Measurements from ENCODE around the gene KRT81.
A peak's percentile ranks its signal among the peaks of the same experiment; 100 is the strongest.

Gene KRT81

DNA sequence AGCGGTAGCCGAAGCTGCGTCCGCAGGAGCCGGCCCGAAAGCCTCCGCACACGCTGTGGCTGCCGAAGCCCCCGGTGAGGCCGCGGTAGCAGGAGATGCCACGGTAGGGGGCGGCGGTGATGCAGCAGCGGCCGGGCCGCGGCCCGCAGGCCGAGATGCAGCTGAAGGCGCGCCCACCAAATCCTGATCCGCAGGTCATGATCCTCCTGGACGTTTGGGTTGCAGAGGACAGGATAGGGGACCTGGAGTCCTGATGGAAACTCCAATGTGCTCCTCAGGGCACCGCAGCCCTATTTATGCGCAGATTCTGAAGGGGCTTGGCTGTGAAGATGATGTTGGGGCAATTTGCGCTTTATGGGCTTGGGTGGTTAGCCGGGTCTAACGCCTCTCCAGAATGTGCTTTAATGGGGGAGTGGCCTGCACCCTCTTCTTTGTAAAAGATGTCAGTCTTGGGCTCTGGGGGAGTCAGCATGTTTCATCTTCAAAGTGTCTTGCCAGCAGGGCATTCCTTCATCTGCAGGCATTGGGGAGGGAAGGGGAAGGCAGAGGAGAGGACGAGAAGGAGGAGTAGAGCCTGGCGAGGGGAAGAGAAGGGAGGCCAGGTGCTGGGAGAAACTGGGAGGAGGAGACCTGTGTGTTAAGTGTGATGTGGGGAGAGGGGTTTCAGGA lies at the start of gene KRT81:
Gene KRT81 (minus strand): TSS at position 268 of the 669 bp plus-strand sequence. CDS start 69 bp downstream, at position 199.
- no peak for DNase-seq

DNA sequence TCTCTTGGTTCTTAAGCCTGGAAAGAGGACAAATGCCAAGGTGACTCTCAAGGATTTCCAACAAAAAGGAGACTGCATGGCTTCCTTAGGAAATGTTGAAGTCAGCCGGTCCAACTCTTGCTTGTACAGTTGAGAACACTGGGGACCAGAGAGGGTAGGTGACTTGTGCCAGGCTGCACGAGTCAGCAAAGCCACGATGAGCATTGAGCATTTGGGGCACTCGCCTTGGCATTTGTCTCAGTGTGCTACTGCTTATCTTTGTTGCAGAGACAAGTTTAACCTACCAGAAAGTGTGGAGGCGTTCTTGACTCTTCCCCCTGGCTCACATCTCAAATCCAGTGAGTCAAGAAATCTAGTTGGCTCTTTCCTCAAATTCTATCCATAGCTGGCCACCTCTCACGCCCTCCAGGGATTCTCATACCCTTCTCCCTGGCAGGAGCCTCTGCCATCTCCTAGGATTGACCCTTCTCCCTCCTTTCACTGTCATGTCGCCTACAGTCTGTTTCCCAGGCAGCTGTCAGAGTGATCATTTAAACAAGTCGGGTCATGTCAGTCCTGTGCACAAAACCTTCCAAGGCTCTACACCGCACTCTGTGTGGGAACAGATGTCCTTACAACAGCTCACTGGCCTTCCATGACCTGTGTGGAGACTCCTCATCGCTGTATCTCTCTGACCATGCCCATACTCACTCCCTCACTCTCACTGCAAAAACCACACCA lies 47.1 kb upstream of the KRT81 start:
- DNase-seq, result no peak

DNA sequence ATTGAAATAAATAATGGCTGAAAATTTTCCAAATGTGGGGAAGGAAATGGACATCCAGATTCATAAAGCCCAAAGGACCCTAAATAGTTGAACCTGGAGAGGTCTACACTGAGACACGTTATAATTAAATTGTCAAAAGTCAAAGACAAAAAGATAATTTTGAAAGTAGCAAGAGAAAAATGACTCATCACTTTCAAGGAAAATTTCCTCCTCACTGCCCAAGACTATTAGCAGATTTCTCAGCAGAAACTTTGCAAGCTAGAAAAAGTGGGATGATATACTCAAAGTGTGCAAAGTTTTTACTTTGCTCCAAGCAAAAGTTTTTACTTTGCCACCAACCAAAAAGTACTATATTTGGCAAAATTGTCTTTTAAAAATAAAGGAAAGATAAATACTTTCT lies 45.7 kb upstream of the KRT81 start:
- no peak for DNase-seq

DNA sequence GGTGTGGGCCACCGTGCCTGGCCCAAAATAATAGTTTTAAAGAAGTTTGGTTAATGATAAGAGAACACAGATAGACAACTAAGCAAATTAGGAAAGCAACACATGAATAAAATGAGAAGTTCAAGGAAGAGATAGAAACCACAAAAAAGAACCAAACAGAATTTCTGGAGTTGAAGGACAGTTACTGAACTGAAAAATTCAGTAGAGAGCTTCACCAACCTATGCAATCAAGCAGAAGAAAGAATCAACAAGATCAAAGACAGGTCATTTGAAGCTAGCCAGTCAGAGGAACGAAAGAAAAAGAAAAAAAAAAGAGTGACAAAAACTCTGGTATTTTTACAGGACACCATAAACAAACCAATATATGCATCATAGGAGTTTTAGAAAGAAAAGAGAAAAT lies 45.3 kb upstream of the KRT81 start:
- no peak for DNase-seq

DNA sequence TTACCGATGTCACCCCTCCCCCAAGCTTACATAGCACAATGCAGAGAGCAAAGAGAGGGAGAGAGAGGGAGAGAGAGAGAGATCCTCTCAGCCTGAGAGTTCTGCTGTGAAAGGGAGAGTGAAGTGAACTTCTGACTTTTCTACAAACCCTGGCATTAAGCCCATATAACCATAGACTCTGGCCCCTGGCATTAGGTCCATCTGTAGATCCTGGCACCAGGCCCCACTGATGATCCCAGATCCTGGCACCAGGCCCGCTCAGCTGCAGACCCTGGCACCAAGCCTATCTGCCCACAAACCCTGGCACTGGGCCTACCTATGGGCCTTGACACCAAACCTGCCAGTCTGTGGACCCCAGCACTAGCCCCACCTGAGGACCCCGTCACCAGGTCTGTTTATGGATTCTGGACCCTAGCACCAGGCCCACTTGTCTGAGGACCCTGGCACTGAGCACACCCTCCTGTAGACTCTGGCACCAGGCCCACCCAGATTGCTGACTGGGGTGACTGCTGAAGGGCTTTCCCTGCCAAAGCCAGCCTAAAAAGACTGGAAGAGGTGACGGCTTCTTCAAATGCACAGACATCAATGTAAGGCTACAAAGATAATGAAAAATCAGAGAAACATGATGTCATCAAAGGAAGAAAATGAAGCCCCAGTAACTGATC lies 44.4 kb upstream of the KRT81 start:
- DNase-seq, result no peak

DNA sequence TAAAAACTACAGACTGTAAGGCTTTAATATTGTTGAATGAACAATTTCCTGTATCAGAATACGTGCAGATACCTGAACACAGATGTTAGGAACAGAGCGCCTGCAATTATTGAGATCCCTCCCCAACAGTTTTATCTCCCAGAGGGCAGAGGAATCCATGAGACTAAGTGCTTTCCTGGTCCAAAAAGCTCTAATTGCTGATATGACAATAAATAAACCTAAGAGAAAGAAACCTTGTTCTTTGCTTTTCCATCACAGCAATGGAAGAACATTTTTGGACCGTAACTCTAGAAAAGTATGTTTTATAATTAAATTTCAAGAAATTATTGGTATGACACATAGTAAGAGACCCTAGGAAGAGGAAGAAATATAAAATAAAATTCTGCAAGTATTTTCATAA lies 42.9 kb upstream of the KRT81 start:
- no peak for DNase-seq

DNA sequence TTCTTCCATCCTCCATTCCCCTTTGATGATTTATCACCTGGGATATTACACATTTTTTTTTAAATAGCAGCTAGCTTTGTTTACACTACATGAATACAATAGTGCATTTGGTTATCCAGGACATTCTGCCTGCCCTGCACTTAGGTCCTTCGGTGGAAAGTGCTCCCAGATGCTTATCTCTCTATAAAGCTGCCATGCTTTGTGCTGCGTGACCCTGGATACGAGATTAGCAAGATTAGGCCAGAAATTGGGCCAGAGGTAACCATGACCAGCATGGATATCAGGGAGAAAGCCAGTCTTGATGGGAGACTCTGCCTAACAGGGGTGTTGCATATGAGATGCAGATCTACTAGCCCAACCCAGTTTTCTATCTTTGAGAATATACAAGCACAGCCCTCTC lies 42.0 kb upstream of the KRT81 start:
- no peak for DNase-seq

DNA sequence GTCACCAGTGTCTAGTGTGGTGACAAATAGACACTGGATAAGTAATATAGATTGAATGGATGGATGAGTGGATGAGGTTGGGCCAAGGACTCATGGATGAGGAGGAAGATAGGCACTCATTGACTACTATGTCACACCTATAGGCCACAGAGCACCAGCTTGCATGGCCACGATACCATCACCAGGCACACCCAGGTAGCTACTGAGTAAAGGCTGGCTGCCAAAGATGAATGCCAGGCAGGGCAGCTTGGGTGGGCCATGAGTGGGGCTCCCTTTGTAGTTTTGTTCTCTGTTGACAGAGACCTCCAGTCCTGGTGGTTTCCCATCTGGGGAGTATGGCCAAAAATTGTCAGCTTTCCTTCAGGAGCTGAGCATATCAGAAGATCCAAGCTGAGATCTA lies 41.0 kb upstream of the KRT81 start:
- DNase-seq, result no peak

DNA sequence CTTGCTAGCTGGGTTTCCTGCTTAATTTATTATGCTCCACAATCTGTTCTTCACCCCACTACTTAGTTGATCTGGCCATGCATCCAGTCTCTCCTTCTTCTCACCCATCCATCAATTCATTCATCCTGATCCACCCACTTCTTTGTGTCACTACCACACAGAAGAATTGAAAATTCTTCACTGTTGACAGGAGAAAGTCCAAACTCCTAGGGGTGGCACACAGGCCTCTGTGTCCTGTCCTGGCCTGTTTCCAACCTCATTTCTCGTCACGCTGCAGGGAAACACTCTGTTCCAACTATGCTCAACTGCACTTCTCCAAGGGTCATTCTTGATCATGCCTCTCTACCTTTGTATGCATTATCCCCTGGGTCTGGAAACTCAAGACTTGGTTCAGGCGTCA lies 40.5 kb upstream of the KRT81 start:
- DNase-seq, result no peak

DNA sequence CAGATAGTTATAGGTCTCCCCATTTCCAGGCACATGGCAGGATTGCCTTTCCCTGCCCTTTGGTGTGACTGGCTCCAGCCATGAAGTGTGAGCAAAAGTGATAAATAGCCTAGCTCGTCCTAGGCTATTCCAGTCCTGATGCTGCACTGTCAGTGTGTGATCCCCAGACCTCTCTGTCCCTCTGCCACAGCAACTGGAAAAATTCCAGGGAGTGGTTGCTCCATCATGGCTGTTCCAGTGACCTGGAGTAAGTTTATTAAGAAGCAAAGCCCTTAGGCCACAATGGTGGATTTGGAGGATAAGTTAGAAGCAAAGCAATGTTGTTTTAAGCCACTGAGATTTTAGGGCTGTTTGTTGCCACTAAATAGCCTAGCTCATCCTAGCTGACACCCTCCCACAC lies 39.7 kb upstream of the KRT81 start:
- DNase-seq, result no peak

DNA sequence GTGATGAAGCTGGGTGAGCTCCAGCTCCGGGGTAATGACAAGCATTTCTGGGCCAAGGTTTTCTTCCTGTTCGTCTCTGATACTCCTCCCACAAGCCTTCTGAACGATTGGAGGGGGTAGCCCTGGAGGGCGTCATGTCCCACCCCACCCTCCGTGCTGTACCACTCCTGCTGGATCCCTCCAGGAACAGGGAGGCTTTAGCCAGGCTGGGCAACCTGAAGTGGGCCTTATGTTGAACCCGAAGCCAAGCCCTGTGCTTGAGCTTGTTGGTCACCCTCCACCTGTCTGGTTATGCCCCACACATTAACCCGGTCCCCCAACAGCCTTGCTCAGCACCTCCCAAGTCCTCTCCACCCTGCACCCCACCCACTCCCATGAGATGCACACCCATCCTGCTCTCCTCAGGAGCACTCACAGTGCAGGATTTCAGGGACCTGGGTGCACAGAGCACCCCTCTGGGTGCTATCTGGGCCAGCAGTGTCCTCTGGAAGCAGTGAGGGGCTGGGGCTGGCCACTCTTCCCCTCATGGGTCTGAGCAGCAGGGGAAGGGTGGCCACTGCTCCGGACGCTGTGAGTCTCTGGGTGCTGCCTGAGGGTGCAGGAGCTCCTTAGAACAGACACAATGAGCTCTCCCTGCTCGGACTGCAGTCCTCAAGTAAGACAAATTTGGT lies 36.6 kb upstream of the KRT81 start:
- DNase-seq, result no peak

DNA sequence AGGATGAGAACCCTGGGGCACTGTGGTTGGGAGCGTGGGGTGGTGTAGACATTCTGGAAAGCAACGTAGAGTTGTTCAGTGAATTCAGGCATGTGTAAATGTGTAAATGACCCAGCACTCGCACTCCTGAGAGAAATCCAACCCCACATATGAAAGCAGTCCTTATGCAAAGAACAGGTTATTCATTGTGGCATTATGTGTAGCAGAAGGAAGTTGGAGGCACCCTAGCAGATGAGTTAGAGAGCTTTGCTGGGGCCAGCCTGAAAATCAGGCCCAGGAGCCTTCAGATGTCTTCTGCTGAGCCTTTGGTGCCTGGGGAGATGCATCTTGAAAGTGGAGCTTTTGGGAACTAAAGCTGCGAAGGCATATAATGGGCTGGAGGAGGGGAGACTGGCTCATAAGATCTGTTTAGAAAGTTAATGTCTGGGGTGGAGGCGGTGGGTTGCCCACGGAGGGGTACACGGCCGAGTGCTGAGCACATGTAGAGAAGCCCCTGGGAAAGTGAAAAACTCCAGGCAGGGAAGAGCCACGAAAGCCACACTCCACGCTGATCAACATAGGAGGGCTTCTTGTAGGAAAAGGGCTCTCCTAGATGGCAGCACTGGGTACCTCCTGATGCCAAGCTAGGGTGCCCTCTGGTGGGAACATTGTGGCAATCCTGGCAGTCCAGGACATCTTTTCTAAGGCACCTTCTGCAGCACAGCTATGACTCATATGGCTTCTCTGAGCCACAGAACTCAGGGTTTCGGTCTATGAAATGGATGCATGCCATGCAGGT lies 35.9 kb upstream of the KRT81 start:
- DNase-seq, result peak; percentile 82

DNA sequence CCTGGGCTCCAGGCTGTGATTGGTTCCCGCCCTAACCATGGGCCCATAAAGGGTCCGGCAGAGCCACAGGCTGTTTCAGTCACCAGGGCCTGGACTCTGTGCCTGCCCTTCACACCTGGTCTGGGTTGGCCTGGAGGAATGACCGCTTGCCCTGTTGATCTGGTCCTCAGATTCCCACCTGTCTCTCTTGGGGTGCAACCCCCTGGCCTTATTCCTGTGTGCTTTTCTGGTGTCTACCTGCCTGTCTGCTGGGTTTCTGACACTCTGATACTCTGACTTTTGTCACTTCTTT lies 32.8 kb upstream of the KRT81 start:
- DNase-seq, result no peak

DNA sequence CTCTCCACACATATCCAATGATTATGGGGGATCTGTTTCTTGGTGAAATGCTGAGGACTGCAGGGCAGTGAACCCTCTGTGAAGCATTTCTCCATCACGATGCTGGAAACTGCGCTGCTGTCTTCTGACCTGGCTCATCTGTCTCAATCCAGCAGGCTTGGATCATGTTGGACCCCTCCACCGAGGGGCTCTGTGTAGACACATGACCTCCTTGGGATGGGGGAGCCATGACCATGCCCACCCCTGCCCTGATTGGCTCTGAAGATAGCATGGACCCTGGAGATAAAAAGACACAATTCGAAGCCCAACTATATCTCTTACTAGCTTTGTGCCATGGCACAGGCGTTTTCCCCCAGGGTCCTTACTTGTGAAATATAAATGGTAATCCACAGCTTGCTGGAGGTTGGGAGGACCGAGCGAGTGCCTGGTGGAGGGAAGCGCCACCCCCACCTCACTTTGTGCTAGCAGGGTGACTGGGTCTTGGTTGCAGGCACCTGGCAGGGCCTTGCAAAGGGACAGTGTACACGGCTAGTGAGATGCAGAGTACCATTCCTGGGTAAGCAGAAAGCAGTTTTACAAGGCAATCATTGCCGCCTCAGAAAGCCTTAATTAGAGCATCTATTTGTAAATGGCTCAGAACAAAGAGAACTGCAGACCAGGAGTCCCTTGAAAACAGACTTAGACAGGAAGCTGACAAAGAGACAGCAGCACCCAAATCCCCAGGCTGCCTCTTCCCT lies 32.2 kb upstream of the KRT81 start:
- no peak for DNase-seq

DNA sequence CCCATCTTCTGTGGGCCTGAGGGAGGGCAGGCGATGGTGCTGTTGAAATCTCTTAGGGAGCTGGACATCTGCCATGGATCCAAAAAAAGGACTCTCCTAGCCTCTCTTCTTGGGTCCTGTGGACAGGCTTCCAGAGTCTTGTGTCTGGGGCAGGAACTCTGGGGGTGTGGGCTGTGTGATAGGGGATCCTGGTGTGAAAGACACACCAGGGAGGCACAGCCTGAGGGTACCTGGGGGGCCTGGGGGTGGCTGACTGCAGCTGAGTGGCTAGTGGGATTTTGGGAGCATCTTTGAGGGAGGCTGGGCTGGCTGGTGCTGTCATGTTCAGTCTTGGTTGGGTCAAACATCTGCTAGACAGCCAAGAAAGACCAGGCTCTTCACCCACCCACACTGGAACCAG lies 31.7 kb upstream of the KRT81 start:
- no peak for DNase-seq

DNA sequence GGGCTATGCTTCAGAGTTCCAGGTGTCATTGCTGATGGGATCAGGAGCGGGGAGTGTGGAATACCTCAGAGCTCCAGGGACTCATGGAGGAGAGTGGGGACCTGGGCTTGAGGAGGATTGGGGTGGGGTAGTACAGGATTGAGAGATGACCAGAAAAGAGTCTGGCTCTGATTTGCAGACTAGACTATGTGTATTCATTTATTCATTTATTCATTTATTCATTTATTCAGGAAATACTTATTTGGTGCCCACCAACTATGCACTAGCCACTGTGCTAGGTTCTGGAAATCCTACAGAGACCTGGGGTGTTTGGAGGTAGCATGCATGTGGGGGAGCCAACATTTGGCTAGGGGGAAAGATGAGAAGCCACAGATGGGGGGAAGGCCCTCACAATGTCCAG lies 30.7 kb upstream of the KRT81 start:
- DNase-seq, result no peak

DNA sequence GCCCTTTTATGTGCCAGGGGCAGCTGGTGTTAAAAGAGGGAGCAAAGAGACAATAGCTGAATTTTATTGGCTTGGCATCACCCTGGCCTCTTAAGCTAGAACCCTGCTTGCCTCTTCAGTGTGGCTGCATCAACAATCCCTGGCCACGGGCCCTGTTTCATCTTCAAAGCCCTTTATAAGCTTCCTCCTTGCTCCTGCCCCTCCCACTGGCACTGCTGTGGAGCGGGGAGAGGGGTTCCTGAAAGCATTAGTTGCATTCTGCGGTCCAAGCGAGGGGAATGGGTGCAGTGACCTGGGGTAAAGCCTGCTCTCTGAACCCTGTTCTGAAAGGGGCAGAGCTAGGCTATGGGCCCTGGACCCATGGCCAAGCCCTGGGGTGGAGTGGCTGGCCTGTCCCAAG lies 30.1 kb upstream of the KRT81 start:
- no peak for DNase-seq

DNA sequence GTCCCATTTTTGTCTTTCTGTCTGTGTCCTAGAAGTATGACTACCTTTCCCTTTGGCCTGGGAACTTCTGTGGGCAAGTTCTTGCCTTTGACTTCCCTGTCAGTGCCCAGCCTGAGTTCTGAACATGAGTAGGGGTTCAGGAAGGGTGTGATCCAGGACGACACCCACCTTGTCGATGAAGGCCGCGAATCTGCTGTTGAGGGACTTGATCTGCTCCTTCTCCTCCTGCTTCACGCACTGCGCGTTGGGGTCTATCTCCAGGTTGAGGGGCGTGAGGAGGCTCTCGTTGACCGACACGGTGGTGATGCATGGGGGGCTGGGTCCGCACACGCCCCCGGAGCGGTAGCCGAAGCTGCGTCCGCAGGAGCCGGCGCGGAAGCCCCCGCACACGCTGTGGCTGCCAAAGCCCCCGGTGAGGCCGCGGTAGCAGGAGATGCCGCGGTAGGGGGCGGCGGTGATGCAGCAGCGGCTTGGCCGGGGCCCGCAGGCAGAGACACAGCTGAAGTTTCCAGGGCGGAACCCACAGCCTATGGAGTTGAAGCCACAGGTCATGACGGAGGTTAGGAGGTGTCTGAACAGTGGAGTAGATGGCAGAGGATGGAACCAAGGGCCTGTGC lies 29.6 kb upstream of the KRT81 start, which contains the start of gene KRT83:
Gene KRT83 (minus strand): TSS at position 615 of the 617 bp plus-strand sequence. CDS start 63 bp downstream, at position 552.
- DNase-seq, result no peak

DNA sequence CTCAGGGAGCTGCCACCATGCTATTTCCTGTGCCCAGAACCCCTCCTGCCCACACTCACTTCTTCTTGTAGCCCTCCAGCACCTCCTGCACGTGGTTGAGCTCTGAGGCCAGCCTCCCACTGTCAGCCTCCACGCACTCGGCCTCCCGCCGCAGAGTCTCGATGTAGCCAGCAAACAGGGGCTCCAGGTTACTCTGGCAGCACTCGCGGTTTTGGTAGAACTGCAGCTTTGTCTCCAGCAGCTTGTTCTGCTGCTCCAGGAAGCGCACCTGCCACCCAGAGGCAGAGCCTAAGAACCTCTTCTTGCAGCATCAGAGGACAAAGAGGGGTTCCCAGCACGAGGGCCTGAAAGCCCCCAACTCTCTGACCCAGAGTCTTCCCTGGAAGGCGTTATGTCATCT lies 27.8 kb upstream of the KRT81 start:
- DNase-seq, result no peak

DNA sequence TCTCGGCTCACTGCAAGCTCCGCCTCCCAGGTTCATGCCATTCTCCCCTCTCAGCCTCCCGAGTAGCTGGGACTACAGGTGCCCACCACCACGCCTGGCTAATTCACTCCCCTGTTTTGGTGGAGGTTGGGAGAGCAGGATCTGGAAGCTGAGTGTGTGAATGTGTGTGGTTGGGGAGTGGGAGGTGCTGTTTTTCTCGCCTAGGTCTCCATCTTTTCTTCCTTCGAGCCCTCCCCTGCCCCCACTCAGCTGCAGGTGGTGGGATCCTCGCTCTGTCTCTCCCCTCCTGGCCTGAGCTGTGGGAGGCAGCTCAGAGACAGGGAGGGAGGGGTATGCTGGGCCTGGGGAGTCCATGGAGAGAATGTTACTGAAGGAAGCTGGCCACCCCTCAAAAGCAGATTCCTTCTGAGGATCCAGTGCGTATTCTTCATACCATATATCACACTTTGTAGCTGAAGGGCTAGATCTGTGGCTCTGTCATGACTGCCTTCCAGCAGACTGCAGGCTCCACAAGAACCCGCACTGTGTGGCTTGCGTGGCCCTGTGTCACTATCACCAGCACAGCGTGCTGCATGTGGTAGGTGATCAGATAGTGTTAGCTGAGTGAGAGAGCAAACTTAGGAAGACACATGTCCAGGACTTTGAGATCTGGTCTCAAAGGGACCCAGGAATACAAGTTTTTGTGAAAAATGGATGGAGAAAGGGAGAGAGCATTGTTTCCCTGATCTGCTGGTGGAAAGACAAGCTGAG lies 27.1 kb upstream of the KRT81 start:
- no peak for DNase-seq

DNA sequence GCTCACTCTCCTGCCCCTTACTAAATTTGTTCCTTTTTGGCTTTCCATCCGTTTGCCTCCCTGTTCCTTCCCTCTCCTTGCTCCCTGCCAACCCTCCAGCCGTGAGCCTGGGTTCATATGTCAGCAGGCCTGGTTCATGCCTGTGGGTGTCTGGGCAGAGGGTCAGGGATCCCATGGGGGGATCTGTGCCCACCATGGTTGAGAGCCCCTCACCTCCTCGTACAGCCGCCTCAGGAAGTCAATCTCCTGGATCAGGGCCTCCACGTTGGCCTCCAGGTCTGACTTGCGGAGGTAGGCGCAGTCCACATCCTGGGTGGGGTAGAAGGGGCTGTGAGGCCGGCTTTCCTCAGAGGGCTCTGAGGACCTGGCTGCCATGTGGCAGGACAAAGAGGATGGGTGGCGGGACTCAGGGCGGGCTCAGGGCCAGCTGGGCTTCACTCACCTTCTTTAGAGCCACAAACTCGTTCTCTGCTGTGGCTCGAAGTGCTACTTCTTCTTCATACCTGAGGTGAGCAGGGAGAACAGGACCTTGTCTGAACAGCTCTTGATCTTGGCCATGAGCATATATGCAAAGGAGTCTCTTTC lies 26.2 kb upstream of the KRT81 start:
- DNase-seq, result no peak
